ENCODE results near the gene WDCP.
A peak's percentile ranks its signal among the peaks of the same experiment; 100 is the strongest.

WDCP gene

GRCh38 chr2:24017711-24018110, 29.5 kb downstream of the WDCP start:
- Histone ChIP-seq H3K27ac (ENCODE audit: low read length, poor library complexity, severe bottlenecking) (no peak overlapping the region), H2AFZ (ENCODE audit: low read depth, low read length) (no peak overlapping the region), H2BK5ac (ENCODE audit: low read depth, low read length, poor library complexity, severe bottlenecking) (no peak overlapping the region), H3K9me3 (ENCODE audit: control insufficient read depth, low read length) (no peaks in the 10 kb centered on the region), H4K8ac (ENCODE audit: low read length) (no peak overlapping the region), H3K4me3 (ENCODE audit: insufficient read depth in 1 of 2, low read depth in 1 of 2, low read length in 2 of 2) (no peak overlapping the region), H2BK120ac (ENCODE audit: low read depth, low read length) (no peak overlapping the region), H3K23ac (ENCODE audit: low read length in 2 of 2) (no peak overlapping the region), H3K27me3 (ENCODE audit: control insufficient read depth in 1 of 2, insufficient read depth in 1 of 2, low read length in 2 of 2) (peaks cover 0 to under 1% of the 10 kb centered on the region in 2 experiments), H3K14ac (ENCODE audit: low read length in 2 of 2) (no peak overlapping the region), H2AK5ac (ENCODE audit: low read length, severe bottlenecking) (no peak overlapping the region), H2BK12ac (ENCODE audit: low read length in 2 of 2) (peak overlapping the region in 1 of 2 experiments; percentile 2), H3K4ac (ENCODE audit: low read depth in 1 of 2, low read length in 2 of 2) (no peak overlapping the region), H3K4me1 (ENCODE audit: control insufficient read depth, insufficient read depth, low read depth, low read length) (peaks cover 20% of the 10 kb centered on the region), H4K91ac (ENCODE audit: low read length) (no peak overlapping the region), H3K18ac (ENCODE audit: low read depth in 1 of 2, low read length in 2 of 2) (no peak overlapping the region), H3K9ac (ENCODE audit: low read length) (no peak overlapping the region), H2BK15ac (ENCODE audit: low read depth, poor library complexity, severe bottlenecking) (no peak overlapping the region), H3K79me1 (replicated peaks; ENCODE audit: low read length, poor library complexity, severe bottlenecking) (no peaks in the 10 kb centered on the region), H3K4me2 (ENCODE audit: low read length, poor library complexity, severe bottlenecking) (no peak overlapping the region), H3K36me3 (ENCODE audit: control insufficient read depth in 1 of 2, insufficient read depth in 2 of 2, low read depth in 1 of 2, low read length in 2 of 2) (peaks cover 6 to 14% of the 10 kb centered on the region in 2 experiments)
- 84% methylated on average over 5 of the region's 8 CpGs for WGBS
- no peak for DNase-seq

- no peak overlapping the region for H2BK120ac ChIP-seq (ENCODE audit: low read depth, low read length)
- peaks cover 20% of the 10 kb centered on the region for H3K4me1 ChIP-seq (ENCODE audit: control insufficient read depth, insufficient read depth, low read depth, low read length)
- no peak overlapping the region for H2AFZ ChIP-seq (ENCODE audit: low read depth, low read length)
- H3K9me3 ChIP-seq (ENCODE audit: control insufficient read depth, low read length) = no peaks in the 10 kb centered on the region
- peak overlapping the region in 1 of 2 experiments; percentile 64 for H3K18ac ChIP-seq (ENCODE audit: low read depth in 1 of 2, low read length in 2 of 2)
- no peak overlapping the region for H3K14ac ChIP-seq (ENCODE audit: low read length in 2 of 2)
- H2BK15ac ChIP-seq (ENCODE audit: low read depth, poor library complexity, severe bottlenecking) = no peak overlapping the region
- H3K36me3 ChIP-seq (ENCODE audit: control insufficient read depth in 1 of 2, insufficient read depth in 2 of 2, low read depth in 1 of 2, low read length in 2 of 2) = peaks cover 0 to 8% of the 10 kb centered on the region in 2 experiments
- peaks cover 0 to 3% of the 10 kb centered on the region in 2 experiments for H3K27me3 ChIP-seq (ENCODE audit: control insufficient read depth in 1 of 2, insufficient read depth in 1 of 2, low read length in 2 of 2)
- H3K27ac ChIP-seq (ENCODE audit: low read length, poor library complexity, severe bottlenecking) = no peak overlapping the region
- no peak overlapping the region for H2BK5ac ChIP-seq (ENCODE audit: low read depth, low read length, poor library complexity, severe bottlenecking)
- peak overlapping the region; percentile 73 for H4K8ac ChIP-seq (ENCODE audit: low read length)
- no peak overlapping the region for H3K9ac ChIP-seq (ENCODE audit: low read length)
- H2AK5ac ChIP-seq (ENCODE audit: low read length, severe bottlenecking) = no peak overlapping the region
- WGBS = 94% methylated on average over 35 of the region's 35 CpGs
- no peak overlapping the region for H3K4me3 ChIP-seq (ENCODE audit: insufficient read depth in 1 of 2, low read depth in 1 of 2, low read length in 2 of 2)
- H3K23ac ChIP-seq (ENCODE audit: low read length in 2 of 2) = no peak overlapping the region
- H2BK12ac ChIP-seq (ENCODE audit: low read length in 2 of 2) = peak overlapping the region; percentile 7 to 18
- no peak for DNase-seq
- H3K79me1 ChIP-seq (replicated peaks; ENCODE audit: low read length, poor library complexity, severe bottlenecking) = no peaks in the 10 kb centered on the region
- no peak overlapping the region for H3K4me2 ChIP-seq (ENCODE audit: low read length, poor library complexity, severe bottlenecking)
- peak overlapping the region in 1 of 2 experiments; percentile 57 for H3K4ac ChIP-seq (ENCODE audit: low read depth in 1 of 2, low read length in 2 of 2)
- peak overlapping the region; percentile 91 for H4K91ac ChIP-seq (ENCODE audit: low read length)
These were observed 30.1 kb downstream of the WDCP start for GRCh38 chr2:24016853-24017703.

GRCh38 chr2:24016376-24016761, 30.8 kb downstream of the WDCP start:
- Histone ChIP-seq H3K9ac (ENCODE audit: low read length) (no peak overlapping the region), H2BK120ac (ENCODE audit: low read depth, low read length) (peak overlapping the region; percentile 61), H3K9me3 (ENCODE audit: control insufficient read depth, low read length) (no peaks in the 10 kb centered on the region), H3K27me3 (ENCODE audit: control insufficient read depth in 1 of 2, insufficient read depth in 1 of 2, low read length in 2 of 2) (peaks cover 0 to 6% of the 10 kb centered on the region in 2 experiments), H2BK12ac (ENCODE audit: low read length in 2 of 2) (peak overlapping the region; percentile 18 to 59), H4K91ac (ENCODE audit: low read length) (peak overlapping the region; percentile 91), H2BK15ac (ENCODE audit: low read depth, poor library complexity, severe bottlenecking) (no peak overlapping the region), H2BK5ac (ENCODE audit: low read depth, low read length, poor library complexity, severe bottlenecking) (no peak overlapping the region), H3K4ac (ENCODE audit: low read depth in 1 of 2, low read length in 2 of 2) (peak overlapping the region in 1 of 2 experiments; percentile 57), H3K79me1 (replicated peaks; ENCODE audit: low read length, poor library complexity, severe bottlenecking) (no peaks in the 10 kb centered on the region), H3K36me3 (ENCODE audit: control insufficient read depth in 1 of 2, insufficient read depth in 2 of 2, low read depth in 1 of 2, low read length in 2 of 2) (peaks cover 0 to 2% of the 10 kb centered on the region in 2 experiments), H3K4me1 (ENCODE audit: control insufficient read depth, insufficient read depth, low read depth, low read length) (peaks cover 19% of the 10 kb centered on the region), H3K4me3 (ENCODE audit: insufficient read depth in 1 of 2, low read depth in 1 of 2, low read length in 2 of 2) (no peak overlapping the region), H2AFZ (ENCODE audit: low read depth, low read length) (no peak overlapping the region), H3K14ac (ENCODE audit: low read length in 2 of 2) (peak overlapping the region in 1 of 2 experiments; percentile 1), H2AK5ac (ENCODE audit: low read length, severe bottlenecking) (no peak overlapping the region), H4K8ac (ENCODE audit: low read length) (peak overlapping the region; percentile 35), H3K27ac (ENCODE audit: low read length, poor library complexity, severe bottlenecking) (no peak overlapping the region), H3K4me2 (ENCODE audit: low read length, poor library complexity, severe bottlenecking) (no peak overlapping the region), H3K23ac (ENCODE audit: low read length in 2 of 2) (no peak overlapping the region), H3K18ac (ENCODE audit: low read depth in 1 of 2, low read length in 2 of 2) (peak overlapping the region; percentile 25 to 64)
- DNase-seq = no peak
- 95% methylated on average over 9 of the region's 9 CpGs for WGBS

GRCh38 chr2:24015562-24016375, 31.4 kb downstream of the WDCP start:
- peak overlapping the region; percentile 18 for H2AFZ ChIP-seq (ENCODE audit: low read depth, low read length)
- peak overlapping the region in 1 of 2 experiments; percentile 18 for H3K14ac ChIP-seq (ENCODE audit: low read length in 2 of 2)
- H3K27me3 ChIP-seq (ENCODE audit: control insufficient read depth in 1 of 2, insufficient read depth in 1 of 2, low read length in 2 of 2) = peaks cover 0 to 12% of the 10 kb centered on the region in 2 experiments
- H3K4me3 ChIP-seq (ENCODE audit: insufficient read depth in 1 of 2, low read depth in 1 of 2, low read length in 2 of 2) = no peak overlapping the region
- DNase-seq = peak; percentile 86
- no peak overlapping the region for H3K4me2 ChIP-seq (ENCODE audit: low read length, poor library complexity, severe bottlenecking)
- 39% methylated on average over 9 of the region's 11 CpGs for WGBS
- peak overlapping the region; percentile 61 for H2BK120ac ChIP-seq (ENCODE audit: low read depth, low read length)
- peaks cover 15% of the 10 kb centered on the region for H3K4me1 ChIP-seq (ENCODE audit: control insufficient read depth, insufficient read depth, low read depth, low read length)
- H3K9me3 ChIP-seq (ENCODE audit: control insufficient read depth, low read length) = no peaks in the 10 kb centered on the region
- H3K4ac ChIP-seq (ENCODE audit: low read depth in 1 of 2, low read length in 2 of 2) = no peak overlapping the region
- H4K8ac ChIP-seq (ENCODE audit: low read length) = peak overlapping the region; percentile 66
- H3K9ac ChIP-seq (ENCODE audit: low read length) = peak overlapping the region; percentile 11
- peak overlapping the region; percentile 41 for H2BK15ac ChIP-seq (ENCODE audit: low read depth, poor library complexity, severe bottlenecking)
- H3K18ac ChIP-seq (ENCODE audit: low read depth in 1 of 2, low read length in 2 of 2) = peak overlapping the region in 1 of 2 experiments; percentile 25
- H3K36me3 ChIP-seq (ENCODE audit: control insufficient read depth in 1 of 2, insufficient read depth in 2 of 2, low read depth in 1 of 2, low read length in 2 of 2) = no peaks in the 10 kb centered on the region
- no peaks in the 10 kb centered on the region for H3K79me1 ChIP-seq (replicated peaks; ENCODE audit: low read length, poor library complexity, severe bottlenecking)
- H3K23ac ChIP-seq (ENCODE audit: low read length in 2 of 2) = no peak overlapping the region
- peak overlapping the region; percentile 31 for H4K91ac ChIP-seq (ENCODE audit: low read length)
- no peak overlapping the region for H2BK5ac ChIP-seq (ENCODE audit: low read depth, low read length, poor library complexity, severe bottlenecking)
- H2AK5ac ChIP-seq (ENCODE audit: low read length, severe bottlenecking) = no peak overlapping the region
- peak overlapping the region; percentile 40 to 58 for H2BK12ac ChIP-seq (ENCODE audit: low read length in 2 of 2)
- peak overlapping the region; percentile 57 for H3K27ac ChIP-seq (ENCODE audit: low read length, poor library complexity, severe bottlenecking)
